ENCODE results near the gene SLC37A1. TPM values are rescaled to one million over a fixed set of nuclear protein-coding genes. Genes with fewer than 3 reads are reported as not detected.

Gene SLC37A1
- total RNA-seq, 1 experiment from 2014 or later, result 38.3 TPM

- Histone ChIP-seq H3F3A (ENCODE audit: low read length, unreplicated experiment) (no peaks in the 10 kb centered on the region), H3K4me1 (ENCODE audit: insufficient read depth, low read length) (peaks cover 20% of the 10 kb centered on the region), H3K4me2 (ENCODE audit: low read length) (peak overlapping the region; percentile 56), H3K27me3 (ENCODE audit: low read length) (no peaks in the 10 kb centered on the region), H3K9ac (ENCODE audit: low read length) (peak overlapping the region; percentile 54), H3K4me3 (ENCODE audit: low read length) (no peak overlapping the region), H2AFZ (ENCODE audit: low read length) (peak overlapping the region; percentile 60), H4K20me1 (ENCODE audit: low read length) (no peaks in the 10 kb centered on the region), H3K9me2 (replicated peaks; ENCODE audit: low read length) (no peaks in the 10 kb centered on the region), H3K79me2 (ENCODE audit: low read length) (no peaks in the 10 kb centered on the region), H3K9me3 (ENCODE audit: low read length) (no peaks in the 10 kb centered on the region), H3K27ac (ENCODE audit: low read length) (peak overlapping the region; percentile 71), H3K36me3 (ENCODE audit: low read depth, low read length) (no peaks in the 10 kb centered on the region)
- ChIA-PET POLR2A (ENCODE audit: unreplicated experiment) (interaction anchor here (0.7 kb wide), 1 partner anchor 836 kb away, joined by 3 read pairs; no protein-coding TSS in a partner anchor), CTCF (interaction anchor here (0.5 kb wide), 1 partner anchor 53 kb away, joined by 4 read pairs; no protein-coding TSS in a partner anchor)
- BruUV-seq (replicated peaks), result no TSS peak
- no peak for TF ChIP-seq EZH2 (IDR thresholded peaks at IDR 0.05; ENCODE audit: low read length, unreplicated experiment)
- TF ChIP-seq EZH2phosphoT487 (IDR thresholded peaks at IDR 0.05; ENCODE audit: borderline replicate concordance, low read length), result no peak
- TF ChIP-seq CTCF (conservative IDR thresholded peaks at IDR 0.05; ENCODE audit: low read depth, low read length), result 0 out of 2 replicates have a peak, but pooled peaks have one; percentile 11
- ATAC-seq, result peak; percentile 98
- peak; percentile 92 for DNase-seq
- intact Hi-C loops (cut with micrococcal nuclease), result no loop called here
Measured at GRCh38 chr21:42474043-42474831, 39.4 kb upstream of the SLC37A1 start.

- ChIA-PET POLR2A (ENCODE audit: unreplicated experiment) (interaction anchor here (0.5 to 0.7 kb wide), 2 partner anchors 22 to 837 kb away, joined by 3 to 4 read pairs; no protein-coding TSS in a partner anchor), CTCF (interaction anchor here (0.7 kb wide), 1 partner anchor 8 kb away, joined by 9 read pairs; no protein-coding TSS in a partner anchor)
- Histone ChIP-seq H3K27ac (ENCODE audit: low read length) (peak overlapping the region; percentile 71), H3F3A (ENCODE audit: low read length, unreplicated experiment) (no peaks in the 10 kb centered on the region), H3K4me1 (ENCODE audit: insufficient read depth, low read length) (peaks cover 18% of the 10 kb centered on the region), H3K4me2 (ENCODE audit: low read length) (peak overlapping the region; percentile 56; the same call in 1 of the 2 replicates), H3K27me3 (ENCODE audit: low read length) (no peaks in the 10 kb centered on the region), H3K9ac (ENCODE audit: low read length) (no peak overlapping the region), H4K20me1 (ENCODE audit: low read length) (no peaks in the 10 kb centered on the region), H3K79me2 (ENCODE audit: low read length) (no peaks in the 10 kb centered on the region), H3K9me2 (replicated peaks; ENCODE audit: low read length) (no peaks in the 10 kb centered on the region), H3K36me3 (ENCODE audit: low read depth, low read length) (no peaks in the 10 kb centered on the region), H3K4me3 (ENCODE audit: low read length) (no peak overlapping the region), H3K9me3 (ENCODE audit: low read length) (no peaks in the 10 kb centered on the region), H2AFZ (ENCODE audit: low read length) (no peak overlapping the region)
- ATAC-seq, result no peak
- intact Hi-C loops (cut with micrococcal nuclease), result no loop called here
- TF ChIP-seq EZH2phosphoT487 (IDR thresholded peaks at IDR 0.05; ENCODE audit: borderline replicate concordance, low read length) (no peak), CTCF (conservative IDR thresholded peaks at IDR 0.05; ENCODE audit: low read depth, low read length) (no peak), EZH2 (IDR thresholded peaks at IDR 0.05; ENCODE audit: low read length, unreplicated experiment) (no peak)
- no TSS peak for BruUV-seq (replicated peaks)
- no peak for DNase-seq
Measured at GRCh38 chr21:42475036-42475435, 38.6 kb upstream of the SLC37A1 start.
